ENCODE results near the gene TMEM72. TPM values are rescaled to one million over a fixed set of nuclear protein-coding genes. Genes with fewer than 3 reads are reported as not detected.

TMEM72 gene
- total RNA-seq, 1 experiment from 2014 or later, result not detected

- H3K27ac Mint-ChIP-seq, result no peak overlapping the region
Observed at GRCh38 chr10:44961230-44961571, 50.1 kb downstream of the TMEM72 start.

More at GRCh38 chr10:44961230-44961571, 50.1 kb downstream of the TMEM72 start:
- Histone ChIP-seq H3K4me1 (ENCODE audit: insufficient read depth, low read length) (peaks cover 25% of the 10 kb centered on the region; the same call in 1 of the 2 replicates), H2BK5ac (ENCODE audit: insufficient read length, low read length) (no peak overlapping the region), H3K9me3 (ENCODE audit: control insufficient read depth, low read depth, low read length) (no peaks in the 10 kb centered on the region), H3K27me3 (ENCODE audit: insufficient read depth, low read length) (no peaks in the 10 kb centered on the region), H2BK12ac (ENCODE audit: insufficient read length, low read depth, low read length) (no peak overlapping the region), H3K23me2 (ENCODE audit: insufficient read length, low read depth, low read length, poor library complexity, severe bottlenecking) (peaks cover 11% of the 10 kb centered on the region), H2BK20ac (ENCODE audit: low read depth, low read length, poor library complexity, severe bottlenecking) (no peak overlapping the region), H4K8ac (replicated peaks; ENCODE audit: insufficient read length, low read depth, low read length) (no peak overlapping the region), H3K4me2 (ENCODE audit: insufficient read depth, insufficient read length, low read length) (no peak overlapping the region), H3K79me1 (ENCODE audit: insufficient read depth, low read depth, low read length, poor library complexity, severe bottlenecking) (no peaks in the 10 kb centered on the region), H4K91ac (ENCODE audit: insufficient read length, low read depth, low read length) (no peak overlapping the region), H2AK5ac (ENCODE audit: insufficient read length, low read length) (no peak overlapping the region), H3T11ph (ENCODE audit: low read length) (no peak overlapping the region), H3K9ac (ENCODE audit: extremely low read depth, insufficient read length, low read length) (no peak overlapping the region), H3K79me2 (ENCODE audit: insufficient read depth, low read length) (no peaks in the 10 kb centered on the region), H2BK120ac (ENCODE audit: low read depth, low read length, poor library complexity, severe bottlenecking) (no peak overlapping the region), H3K56ac (ENCODE audit: insufficient read length, low read depth, low read length) (no peak overlapping the region), H3K23ac (ENCODE audit: insufficient read length, low read depth, low read length) (no peak overlapping the region), H3K14ac (ENCODE audit: insufficient read depth, low read length) (no peak overlapping the region), H3K18ac (ENCODE audit: insufficient read length, low read depth, low read length) (no peak overlapping the region), H4K5ac (ENCODE audit: insufficient read length, low read depth, low read length) (no peak overlapping the region), H2BK15ac (ENCODE audit: low read depth, low read length) (no peak overlapping the region), H2AFZ (ENCODE audit: low read length) (no peak overlapping the region), H4K20me1 (ENCODE audit: control insufficient read depth, insufficient read depth, insufficient read length) (no peaks in the 10 kb centered on the region), H3K27ac (ENCODE audit: insufficient read length, low read depth, low read length) (no peak overlapping the region), H3K4ac (ENCODE audit: low read depth, low read length) (no peak overlapping the region)
- H3K27me3 Mint-ChIP-seq (ENCODE audit: low read depth), result peaks cover 13% of the 10 kb centered on the region
- peaks cover 5 to 8% (median 7%) of the 10 kb centered on the region in 3 experiments; a peak in 5 of 7 replicates for H3K36me3 Mint-ChIP-seq (ENCODE audit: insufficient read depth in 1 of 3, low read depth in 3 of 3)
- no peak overlapping the region for H3K4me3 Mint-ChIP-seq
- no peaks in the 10 kb centered on the region; a peak in 1 of 5 replicates for H3K9me3 Mint-ChIP-seq
- peaks cover 74 to 76% of the 10 kb centered on the region in 2 experiments for H3K4me1 Mint-ChIP-seq
- no peak for TF ChIP-seq CTCF (conservative IDR thresholded peaks at IDR 0.05)
- DNase-seq, result peak; percentile 19
- WGBS (ENCODE audit: extremely low coverage, insufficient read length, low lambda C conversion rate), result no CpG with 5 or more reads among the region's 4 CpGs

All from H9 (cell line).